Liver (tissue), 9 donors: ENCODE data around the gene SMAD6. TPM values are rescaled to one million over a fixed set of nuclear protein-coding genes. Genes with fewer than 3 reads are reported as not detected.

Experiments used
- DNase-seq: peaks from one replicate; pipeline ENCODE4 v3.0.0-alpha.2; 2017; ENCODE audit warnings: low spot score
- H3K27ac ChIP-seq, 2 donors: one replicate each; pipeline ENCODE4 v1.7.0; 2013; ENCODE audit warnings: inconsistent platforms in 2 of 2, low read length in 2 of 2, control low read depth in 1 of 2, low read depth in 1 of 2, mild to moderate bottlenecking in 1 of 2
- H3K27me3 ChIP-seq, 4 donors: one replicate each; pipeline versions ENCODE4 v1.6.1 to v1.7.0; 2013; ENCODE audit warnings: low read length in 3 of 4, inconsistent platforms in 1 of 4, mild to moderate bottlenecking in 1 of 4, moderate library complexity in 1 of 4; ENCODE audit not compliant: control insufficient read depth in 4 of 4, insufficient read depth in 4 of 4
- H3K36me3 ChIP-seq, 4 donors: one replicate each; pipeline versions ENCODE4 v1.6.1 to v1.7.0; 2013; ENCODE audit warnings: low read length in 3 of 4, mild to moderate bottlenecking in 3 of 4, low read depth in 1 of 4, moderate library complexity in 1 of 4; ENCODE audit not compliant: control insufficient read depth in 4 of 4, insufficient read depth in 3 of 4
- H3K4me1 ChIP-seq, 4 donors: one replicate each; pipeline versions ENCODE4 v1.6.1 to v1.7.0; 2013; ENCODE audit warnings: low read length in 3 of 4, mild to moderate bottlenecking in 3 of 4, moderate library complexity in 1 of 4; ENCODE audit not compliant: control insufficient read depth in 4 of 4, insufficient read depth in 4 of 4
- H3K4me3 ChIP-seq, 3 donors: one replicate each; pipeline versions ENCODE4 v1.6.1 to v1.7.0; 2013; ENCODE audit warnings: low read length in 3 of 3, control low read depth in 1 of 3, low read depth in 1 of 3, mild to moderate bottlenecking in 1 of 3
- H3K9ac ChIP-seq, 2 donors: one replicate each; pipeline ENCODE4 v1.7.0; 2013; ENCODE audit warnings: low read length in 2 of 2, mild to moderate bottlenecking in 2 of 2, moderate library complexity in 2 of 2, control low read depth in 1 of 2, low read depth in 1 of 2
- H3K9me3 ChIP-seq, 4 donors: one replicate each; pipeline versions ENCODE4 v1.6.1 to v1.7.0; 2013; ENCODE audit warnings: low read length in 3 of 4; ENCODE audit not compliant: control insufficient read depth in 4 of 4
- EGR1 ChIP-seq, 2 donors: IDR thresholded peaks; 2 replicates each; pipeline ENCODE4 v1.6.1; 2016 to 2018; ENCODE audit warnings: antibody characterized with exemption in 2 of 2, low read depth in 2 of 2
- FOXA1 ChIP-seq: IDR thresholded peaks from 2 replicates; pipeline ENCODE4 v1.6.1; 2016; ENCODE audit warnings: antibody characterized with exemption
- FOXA2 ChIP-seq: IDR thresholded peaks from 2 replicates; pipeline ENCODE4 v1.6.1; 2016; ENCODE audit warnings: antibody characterized with exemption
- GABPA ChIP-seq, 2 donors: IDR thresholded peaks in 1 of 2; conservative IDR thresholded peaks in 1 of 2; 2 replicates each; pipeline ENCODE4 v1.6.1; 2016; ENCODE audit warnings: antibody characterized with exemption in 2 of 2, mild to moderate bottlenecking in 1 of 2, moderate library complexity in 1 of 2
- HNF4A ChIP-seq, 2 donors: conservative IDR thresholded peaks; 2 replicates each; pipeline ENCODE4 v1.6.1; 2016; ENCODE audit warnings: antibody characterized with exemption in 2 of 2, mild to moderate bottlenecking in 2 of 2
- HNF4G ChIP-seq: IDR thresholded peaks from 2 replicates; pipeline ENCODE4 v1.6.1; 2016; ENCODE audit warnings: antibody characterized with exemption
- JUND ChIP-seq, 2 donors: IDR thresholded peaks; 2 replicates each; pipeline ENCODE4 v1.6.1; 2016; ENCODE audit warnings: antibody characterized with exemption in 2 of 2
- NR2F2 ChIP-seq: IDR thresholded peaks from 2 replicates; pipeline ENCODE4 v1.6.1; 2016; ENCODE audit warnings: antibody characterized with exemption
- RAD21 ChIP-seq, 2 donors: IDR thresholded peaks; 2 replicates each; pipeline ENCODE4 v1.6.1; 2016; ENCODE audit warnings: antibody characterized with exemption in 2 of 2, mild to moderate bottlenecking in 2 of 2
- RXRA ChIP-seq, 2 donors: IDR thresholded peaks; 2 replicates each; pipeline ENCODE4 v1.6.1; 2017 to 2018; ENCODE audit warnings: antibody characterized with exemption in 2 of 2, mild to moderate bottlenecking in 1 of 2
- SP1 ChIP-seq: IDR thresholded peaks from 2 replicates; pipeline ENCODE4 v1.6.1; 2018; ENCODE audit warnings: antibody characterized with exemption, mild to moderate bottlenecking
- YY1 ChIP-seq: IDR thresholded peaks from 2 replicates; pipeline ENCODE4 v1.6.1; 2016; ENCODE audit warnings: antibody characterized with exemption, mild to moderate bottlenecking
- WGBS: extraction: QIAGEN DNeasy Blood & Tissue Kit; methylation state at CpG from one replicate; pipeline ENCODE4 v1.1.7; 2013; 5-methylcytosine and 5-hydroxymethylcytosine counted together
- polyA plus RNA-seq, 2 donors: library from polyadenylated mRNA; stranded (reverse) in 1 of 2; unstranded in 1 of 2; fragments of 200-250 nt in 1 of 2; fragments of >200 nt in 1 of 2; fragmentation: Nextera tagmentation in 1 of 2; extraction: Ambion mirVana in 1 of 2; gene quantifications; one replicate each; pipeline versions ENCODE4 v1.2.1 to v1.2.3, GENCODE V29; 2013 to 2015
- total RNA-seq, 2 donors: library from RNA; depleted of rRNA; stranded (reverse); fragments of >200 nt; gene quantifications; one replicate each; pipeline ENCODE4 v1.2.3, GENCODE V29; 2014
- TF ChIP-seq, protein P1 (sequence below): fragments of 150-350 bp; IDR thresholded peaks from 2 replicates; pipeline ENCODE4 v1.5.1; 2017; ENCODE audit warnings: improper control_type of control experiment, low read depth, low read length; ENCODE audit not compliant: missing input control
- TF ChIP-seq, protein P2 (sequence below): IDR thresholded peaks from 2 replicates; pipeline ENCODE4 v1.6.1; 2016; ENCODE audit warnings: antibody characterized with exemption
- TF ChIP-seq, protein P3 (sequence below): IDR thresholded peaks from 2 replicates; pipeline ENCODE4 v1.6.1; 2016; ENCODE audit warnings: antibody characterized with exemption
- TF ChIP-seq, protein P4 (sequence below): IDR thresholded peaks from 2 replicates; pipeline ENCODE4 v1.6.1; 2016; ENCODE audit warnings: antibody characterized with exemption
- donor health status: healthy.
- donor health status: healthy.
- donor health status: healthy.
- donor health status: healthy.
- donor health status: healthy.

Gene SMAD6
- total and polyA plus RNA-seq, 4 donors, result 1.2 to 15.1 (median 11.0) TPM

DNA sequence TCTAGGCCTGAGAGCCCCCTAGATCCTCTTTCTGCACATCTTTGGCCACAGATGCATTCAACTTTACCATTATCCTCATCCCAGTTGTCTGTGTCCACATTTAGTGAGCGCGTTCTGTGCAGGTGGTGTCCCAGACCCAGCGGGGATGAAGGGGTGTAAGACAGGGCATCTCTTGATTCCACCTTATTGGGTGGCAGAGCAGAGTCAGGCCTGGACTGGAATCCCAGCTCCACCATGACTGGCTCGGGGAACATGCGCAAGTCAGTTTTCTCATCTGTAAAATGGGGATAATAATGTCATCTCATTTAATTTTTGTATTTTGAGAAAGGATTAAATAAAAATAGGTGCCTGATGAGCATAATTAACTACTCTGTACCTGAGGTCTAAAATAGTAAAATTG, 7.8 kb downstream of the SMAD6 start:
- Histone ChIP-seq H3K9me3 (no peaks in the 10 kb centered on the region), H3K4me3 (no peak overlapping the region), H3K9ac (no peak overlapping the region), H3K27ac (no peak overlapping the region), H3K4me1 (peaks cover 5 to 38% (median 33%) of the 10 kb centered on the region in 4 donors), H3K27me3 (no peaks in the 10 kb centered on the region), H3K36me3 (no peaks in the 10 kb centered on the region)
- WGBS, result 94% methylated on average over 5 of the region's 5 CpGs
- TF ChIP-seq, protein P1, sequence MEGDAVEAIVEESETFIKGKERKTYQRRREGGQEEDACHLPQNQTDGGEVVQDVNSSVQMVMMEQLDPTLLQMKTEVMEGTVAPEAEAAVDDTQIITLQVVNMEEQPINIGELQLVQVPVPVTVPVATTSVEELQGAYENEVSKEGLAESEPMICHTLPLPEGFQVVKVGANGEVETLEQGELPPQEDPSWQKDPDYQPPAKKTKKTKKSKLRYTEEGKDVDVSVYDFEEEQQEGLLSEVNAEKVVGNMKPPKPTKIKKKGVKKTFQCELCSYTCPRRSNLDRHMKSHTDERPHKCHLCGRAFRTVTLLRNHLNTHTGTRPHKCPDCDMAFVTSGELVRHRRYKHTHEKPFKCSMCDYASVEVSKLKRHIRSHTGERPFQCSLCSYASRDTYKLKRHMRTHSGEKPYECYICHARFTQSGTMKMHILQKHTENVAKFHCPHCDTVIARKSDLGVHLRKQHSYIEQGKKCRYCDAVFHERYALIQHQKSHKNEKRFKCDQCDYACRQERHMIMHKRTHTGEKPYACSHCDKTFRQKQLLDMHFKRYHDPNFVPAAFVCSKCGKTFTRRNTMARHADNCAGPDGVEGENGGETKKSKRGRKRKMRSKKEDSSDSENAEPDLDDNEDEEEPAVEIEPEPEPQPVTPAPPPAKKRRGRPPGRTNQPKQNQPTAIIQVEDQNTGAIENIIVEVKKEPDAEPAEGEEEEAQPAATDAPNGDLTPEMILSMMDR, result no peak
- TF ChIP-seq JUND (IDR thresholded peaks at IDR 0.05) (no peak), GABPA (IDR thresholded peaks at IDR 0.05 in 1 of 2, conservative IDR thresholded peaks at IDR 0.05 in 1 of 2) (no peak), YY1 (no peak), SP1 (no peak), EGR1 (IDR thresholded peaks at IDR 0.05; ENCODE audit: low read depth in 2 of 2) (no peak)
- TF ChIP-seq, protein P2, sequence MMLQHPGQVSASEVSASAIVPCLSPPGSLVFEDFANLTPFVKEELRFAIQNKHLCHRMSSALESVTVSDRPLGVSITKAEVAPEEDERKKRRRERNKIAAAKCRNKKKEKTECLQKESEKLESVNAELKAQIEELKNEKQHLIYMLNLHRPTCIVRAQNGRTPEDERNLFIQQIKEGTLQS, result no peak
- TF ChIP-seq, protein P3, sequence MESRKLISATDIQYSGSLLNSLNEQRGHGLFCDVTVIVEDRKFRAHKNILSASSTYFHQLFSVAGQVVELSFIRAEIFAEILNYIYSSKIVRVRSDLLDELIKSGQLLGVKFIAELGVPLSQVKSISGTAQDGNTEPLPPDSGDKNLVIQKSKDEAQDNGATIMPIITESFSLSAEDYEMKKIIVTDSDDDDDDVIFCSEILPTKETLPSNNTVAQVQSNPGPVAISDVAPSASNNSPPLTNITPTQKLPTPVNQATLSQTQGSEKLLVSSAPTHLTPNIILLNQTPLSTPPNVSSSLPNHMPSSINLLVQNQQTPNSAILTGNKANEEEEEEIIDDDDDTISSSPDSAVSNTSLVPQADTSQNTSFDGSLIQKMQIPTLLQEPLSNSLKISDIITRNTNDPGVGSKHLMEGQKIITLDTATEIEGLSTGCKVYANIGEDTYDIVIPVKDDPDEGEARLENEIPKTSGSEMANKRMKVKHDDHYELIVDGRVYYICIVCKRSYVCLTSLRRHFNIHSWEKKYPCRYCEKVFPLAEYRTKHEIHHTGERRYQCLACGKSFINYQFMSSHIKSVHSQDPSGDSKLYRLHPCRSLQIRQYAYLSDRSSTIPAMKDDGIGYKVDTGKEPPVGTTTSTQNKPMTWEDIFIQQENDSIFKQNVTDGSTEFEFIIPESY, result no peak
- TF ChIP-seq, protein P4, sequence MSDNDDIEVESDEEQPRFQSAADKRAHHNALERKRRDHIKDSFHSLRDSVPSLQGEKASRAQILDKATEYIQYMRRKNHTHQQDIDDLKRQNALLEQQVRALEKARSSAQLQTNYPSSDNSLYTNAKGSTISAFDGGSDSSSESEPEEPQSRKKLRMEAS, result no peak
- DNase-seq, result no peak

DNA sequence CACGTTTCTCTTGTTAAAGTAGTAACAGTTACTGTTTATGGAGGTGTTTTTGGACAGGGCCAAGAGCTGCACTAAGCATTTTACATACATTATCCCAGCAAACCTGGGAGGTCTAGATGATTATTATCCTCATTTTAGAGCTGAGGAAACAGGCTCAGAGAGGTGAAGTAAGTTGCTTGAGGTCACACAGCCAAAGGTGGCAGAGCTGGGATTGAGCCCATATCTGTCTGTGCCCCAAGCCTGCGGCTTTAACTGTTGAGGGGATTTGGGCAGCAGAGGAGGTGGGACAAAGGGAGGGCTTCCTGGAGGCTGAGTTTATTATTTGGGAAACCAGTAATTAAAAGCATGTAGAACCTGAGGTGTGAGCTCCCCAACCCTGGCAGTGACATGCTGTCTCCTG, 9.2 kb downstream of the SMAD6 start:
- Histone ChIP-seq H3K36me3 (no peaks in the 10 kb centered on the region), H3K27ac (no peak overlapping the region), H3K9me3 (no peaks in the 10 kb centered on the region), H3K9ac (no peak overlapping the region), H3K4me3 (no peak overlapping the region), H3K27me3 (no peaks in the 10 kb centered on the region), H3K4me1 (peaks cover 5 to 39% (median 30%) of the 10 kb centered on the region in 4 donors)
- DNase-seq, result no peak
- no peak for TF ChIP-seq RXRA (IDR thresholded peaks at IDR 0.05)
- TF ChIP-seq NR2F2, result no peak
- TF ChIP-seq FOXA1, result no peak
- TF ChIP-seq, protein P3, result no peak
- TF ChIP-seq HNF4A (conservative IDR thresholded peaks at IDR 0.05), result no peak
- TF ChIP-seq FOXA2, result no peak
- TF ChIP-seq RAD21 (IDR thresholded peaks at IDR 0.05), result no peak
- TF ChIP-seq, protein P1, result no peak
- TF ChIP-seq SP1, result no peak
- no peak for TF ChIP-seq HNF4G
- no peak for TF ChIP-seq JUND (IDR thresholded peaks at IDR 0.05)
- TF ChIP-seq YY1, result no peak
- 55% methylated on average over 2 of the region's 2 CpGs for WGBS
